CD4-positive, alpha-beta T cell treated with Interferon gamma for 1 hour (primary cell): ENCODE measurements around the gene AQP6.

ENCODE experiments used
- DNase-seq: peaks from one replicate; pipeline ENCODE4 v3.0.0-alpha.2; 2020

The AQP6 gene

DNA sequence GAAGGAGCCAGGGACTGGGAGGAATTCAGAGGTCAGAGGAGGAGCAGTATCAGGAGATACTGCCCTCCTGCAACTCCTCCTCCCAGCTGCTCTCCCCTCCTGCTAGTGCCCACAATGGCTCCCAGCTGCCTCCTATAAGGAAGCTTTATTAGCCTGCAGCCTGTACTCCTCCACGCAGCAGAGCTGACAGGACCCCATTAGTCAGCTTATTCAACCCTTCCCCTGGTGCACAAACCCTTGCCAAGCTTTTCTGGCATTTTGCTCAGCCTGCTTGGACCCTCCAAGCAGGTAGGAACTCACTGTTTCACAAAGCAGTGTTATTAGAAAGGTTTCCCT lies 29.2 kb upstream of the AQP6 start:
- no peak for DNase-seq

- no peak for DNase-seq
These were observed 28.7 kb upstream of the AQP6 start for GRCh38 chr12:49944046-49944445.

- no peak for DNase-seq
These were observed 28.0 kb upstream of the AQP6 start for GRCh38 chr12:49944718-49945117.

GRCh38 chr12:49945394-49946080 lies 27.2 kb upstream of the AQP6 start:
- peak; percentile 75 for DNase-seq

- no peak for DNase-seq
These were observed 26.7 kb upstream of the AQP6 start for GRCh38 chr12:49946086-49946485.

DNA sequence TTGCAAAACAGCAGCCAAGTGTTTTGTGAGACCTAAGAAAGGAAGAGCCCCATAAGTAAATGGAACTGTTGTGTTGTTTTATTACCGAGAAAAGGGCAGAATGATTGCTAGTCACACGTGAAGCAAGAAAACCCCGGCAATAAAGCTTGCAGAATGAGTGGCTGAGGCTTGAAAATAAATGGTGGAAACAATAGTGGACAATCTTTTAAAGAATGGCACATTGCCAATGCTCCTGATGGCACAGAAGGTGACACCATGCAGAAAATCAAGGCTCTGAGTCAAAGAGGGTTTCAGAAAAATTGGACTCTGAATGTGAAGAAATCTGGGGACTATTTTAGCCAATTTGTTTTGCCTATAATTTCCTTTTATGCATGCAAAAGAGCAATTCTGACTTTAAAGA lies 26.2 kb upstream of the AQP6 start:
- DNase-seq, result no peak

- DNase-seq, result no peak
These were observed 25.0 kb upstream of the AQP6 start for GRCh38 chr12:49947593-49948226.

DNA sequence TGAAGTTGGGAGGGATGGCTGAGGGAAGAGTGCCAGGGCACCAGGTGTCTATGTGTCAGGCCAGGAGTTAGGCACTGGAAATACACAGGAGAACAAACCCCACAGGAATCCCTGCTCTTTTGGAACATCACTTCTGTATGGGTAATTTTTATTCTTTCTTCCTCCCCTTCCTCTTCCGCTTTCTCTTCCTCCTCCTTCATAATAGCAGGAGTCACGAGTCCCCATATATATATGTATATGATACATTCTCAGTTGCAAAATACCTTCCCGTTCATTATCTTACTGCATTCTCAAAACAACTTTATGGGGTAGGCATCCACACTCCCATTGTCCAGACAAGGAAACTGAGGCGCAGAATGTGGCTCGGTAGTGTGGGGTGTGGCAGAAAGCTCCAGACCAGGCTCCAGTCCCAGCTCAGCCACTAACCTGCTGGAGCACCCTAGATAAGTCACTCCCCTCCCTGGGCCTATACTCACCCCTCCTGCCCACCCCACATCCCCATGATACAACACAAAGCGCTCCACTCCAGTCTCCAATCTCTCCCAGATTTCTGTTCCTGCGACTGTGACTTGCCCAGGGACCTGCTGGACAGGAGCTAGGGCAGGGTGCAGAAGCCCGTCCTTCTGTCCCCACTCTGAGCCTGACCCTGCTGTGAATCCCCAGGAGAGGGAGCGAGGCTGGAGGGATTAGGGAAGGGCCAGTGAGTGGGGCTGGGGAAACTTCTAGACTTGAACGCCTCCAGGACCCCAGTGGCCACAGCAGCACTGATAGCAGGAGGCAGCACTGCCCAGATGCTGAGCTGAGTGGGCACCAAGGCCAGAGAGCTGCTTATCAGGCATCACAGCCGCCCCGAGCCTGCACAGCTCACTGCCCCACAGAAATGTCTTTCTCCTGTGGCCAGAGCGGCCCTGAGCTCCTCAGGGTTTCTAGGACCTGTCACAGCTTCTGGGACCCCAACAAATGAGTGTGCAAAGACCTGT lies 23.6 kb upstream of the AQP6 start:
- DNase-seq, result no peak

DNA sequence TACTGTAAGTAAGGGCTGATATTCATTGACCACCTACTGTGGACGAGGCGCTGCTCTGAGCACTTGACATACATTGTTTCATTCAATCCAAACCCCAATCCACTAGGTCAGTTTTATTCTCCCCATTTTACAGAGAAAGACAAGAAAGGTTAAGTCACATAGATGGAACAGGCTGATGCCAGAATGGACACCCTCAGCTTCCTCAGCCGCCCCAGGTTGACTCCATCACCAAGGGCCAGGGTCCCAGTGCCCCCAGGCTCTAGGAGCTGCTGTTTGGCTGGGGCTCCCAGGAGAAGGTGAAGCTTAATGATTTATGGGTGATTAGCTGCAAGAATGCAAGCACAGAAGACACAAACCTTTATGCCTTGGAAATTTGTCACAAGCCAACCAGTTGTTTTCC lies 22.9 kb upstream of the AQP6 start:
- no peak for DNase-seq

GRCh38 chr12:49950273-49951251 lies 22.2 kb upstream of the AQP6 start, which contains the start of gene AQP2:
TSS of gene AQP2 (plus strand) at chr12:49950737. CDS start at chr12:49950831, 94 bp downstream.
- no peak for DNase-seq

DNA sequence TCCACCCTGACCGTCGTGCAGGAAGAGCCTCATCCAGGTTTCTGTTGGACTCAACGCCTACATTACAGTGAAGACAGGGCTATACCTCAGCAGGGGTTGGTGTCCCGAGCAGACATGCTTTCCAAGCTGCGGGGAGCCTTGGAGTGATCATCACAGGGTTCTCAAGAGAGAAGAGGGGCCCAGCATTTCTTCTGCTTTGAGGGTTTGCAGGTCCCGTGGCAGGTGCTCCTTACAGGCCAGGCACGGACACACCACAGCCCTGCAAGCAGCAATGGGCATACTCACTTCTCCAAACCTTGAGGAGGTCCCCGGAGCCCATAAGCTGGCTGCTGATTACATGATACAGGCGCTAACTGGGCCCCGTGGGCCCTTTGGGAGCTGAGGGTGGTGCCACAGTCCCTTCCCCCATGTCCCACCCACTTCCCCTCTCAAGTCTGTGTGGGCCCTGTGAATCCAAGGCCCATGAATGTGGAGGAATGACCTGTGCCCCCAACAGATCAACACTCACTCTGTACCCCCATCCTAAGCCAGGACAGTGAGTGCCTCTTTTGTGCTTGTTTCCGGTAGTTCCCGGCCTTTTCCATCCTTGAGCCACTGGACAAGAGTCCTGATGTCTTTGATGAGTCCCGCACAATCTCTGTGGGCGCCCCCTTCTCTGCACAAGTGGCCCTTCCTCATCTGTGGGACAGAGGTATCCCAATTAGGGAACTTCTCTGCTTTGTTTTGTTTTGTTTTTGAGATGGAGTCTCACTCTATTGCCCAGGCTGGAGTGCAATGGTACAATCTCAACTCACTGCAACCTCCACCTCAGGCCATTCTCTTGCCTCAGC lies 21.1 kb upstream of the AQP6 start:
- no peak for DNase-seq

DNA sequence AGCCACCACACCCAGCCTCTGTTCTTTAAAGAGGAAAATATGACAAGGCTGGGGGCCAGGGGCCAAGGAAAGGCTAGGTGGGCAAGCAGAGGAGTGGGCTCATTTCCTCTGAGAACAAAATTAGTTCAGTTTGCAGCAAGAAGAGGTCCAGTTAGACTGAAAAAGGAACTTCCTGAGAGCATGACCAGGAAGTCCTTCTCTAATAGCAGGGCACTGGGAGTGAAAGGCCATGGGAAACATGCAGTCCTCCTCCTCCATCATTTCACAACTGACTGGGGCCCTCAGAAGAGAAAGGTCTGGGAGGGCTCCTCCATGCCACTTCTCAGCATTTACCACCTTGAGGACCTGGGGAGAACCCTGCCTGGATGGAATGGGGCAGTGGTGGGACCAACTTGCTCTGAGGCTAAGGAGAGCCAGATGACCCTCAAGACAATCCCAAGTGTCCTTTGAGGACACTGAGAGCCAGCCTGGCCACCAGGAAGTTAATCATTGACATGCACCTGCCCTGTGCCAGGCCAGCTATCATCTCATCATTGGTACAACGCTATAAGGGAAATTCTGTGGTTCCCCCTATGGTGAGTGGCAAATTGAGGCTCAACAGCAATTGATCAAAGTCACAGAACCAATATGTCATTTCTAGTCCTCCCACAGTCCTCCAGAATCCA lies 20.2 kb upstream of the AQP6 start:
- no peak for DNase-seq

- no peak for DNase-seq
These were observed 19.6 kb upstream of the AQP6 start for GRCh38 chr12:49953151-49953550.

DNA sequence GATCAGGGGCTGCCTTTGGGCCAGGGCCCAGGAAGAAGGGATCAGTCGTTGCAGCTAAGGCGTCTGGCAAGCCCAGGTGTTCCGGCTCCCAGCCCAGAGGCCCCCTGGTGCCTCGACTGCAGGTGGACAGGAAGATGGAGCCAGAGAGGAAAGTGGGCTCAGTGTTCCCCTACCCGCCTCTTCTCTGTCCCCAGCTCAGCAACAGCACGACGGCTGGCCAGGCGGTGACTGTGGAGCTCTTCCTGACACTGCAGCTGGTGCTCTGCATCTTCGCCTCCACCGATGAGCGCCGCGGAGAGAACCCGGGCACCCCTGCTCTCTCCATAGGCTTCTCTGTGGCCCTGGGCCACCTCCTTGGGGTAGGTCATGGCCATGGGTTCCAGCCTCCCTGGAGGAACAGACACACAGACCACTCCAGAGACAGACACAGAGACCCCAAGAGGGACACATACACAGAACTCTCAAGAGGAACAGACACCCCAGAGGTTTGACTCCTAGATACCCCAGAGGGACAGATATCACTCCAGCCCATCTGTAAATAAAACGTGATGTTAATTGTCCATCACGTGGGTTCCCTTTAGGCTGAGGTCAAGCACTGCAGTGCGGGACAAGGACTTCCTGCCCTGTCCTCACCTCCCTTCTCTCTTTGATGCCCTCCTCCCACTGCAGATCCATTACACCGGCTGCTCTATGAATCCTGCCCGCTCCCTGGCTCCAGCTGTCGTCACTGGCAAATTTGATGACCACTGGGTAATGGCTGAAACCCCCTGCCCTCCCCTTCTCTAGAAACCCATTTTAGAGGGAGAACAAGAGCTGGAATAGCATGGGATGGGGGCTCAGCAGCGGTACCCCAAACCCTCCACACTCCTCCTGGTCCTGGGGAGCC lies 18.5 kb upstream of the AQP6 start:
- DNase-seq, result no peak

- DNase-seq, result no peak
These were observed 17.6 kb upstream of the AQP6 start for GRCh38 chr12:49954863-49955830.

DNA sequence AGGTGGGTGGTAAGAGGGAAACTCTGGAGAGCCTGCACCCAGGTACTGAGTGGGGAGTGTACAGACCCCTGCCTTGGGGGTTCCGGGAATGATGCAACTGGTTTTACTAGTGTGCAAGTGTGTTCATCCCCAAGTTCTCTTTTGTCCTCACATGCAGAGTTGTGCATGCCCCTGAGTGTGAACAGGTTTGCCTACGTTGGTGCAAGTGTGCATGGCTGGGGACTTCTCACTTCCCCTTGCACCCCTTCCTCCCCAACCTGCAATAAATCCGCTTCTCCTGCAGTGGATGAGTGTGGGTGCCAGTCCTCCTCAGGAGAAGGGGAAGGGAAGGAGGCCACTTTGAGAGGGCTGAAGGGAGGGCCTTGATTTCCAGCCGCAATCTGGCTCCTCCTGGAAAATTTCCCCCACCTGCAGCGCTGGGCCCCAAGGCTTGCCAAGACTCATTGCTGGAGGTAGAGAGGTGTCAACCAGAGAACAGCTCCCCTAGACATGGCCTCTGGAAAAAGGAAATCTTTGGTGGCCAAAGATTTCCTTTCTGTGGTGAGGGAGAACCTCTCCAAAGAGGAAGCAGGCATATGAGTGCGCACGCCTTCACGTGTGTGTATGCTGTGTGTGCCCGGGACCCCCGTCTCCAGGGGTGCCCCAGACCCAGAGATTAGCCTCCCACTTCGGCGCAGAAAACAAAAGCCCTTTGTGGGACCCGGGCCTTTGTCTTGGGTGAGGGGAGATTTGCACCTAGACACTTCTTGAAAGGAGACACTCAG lies 16.7 kb upstream of the AQP6 start:
- DNase-seq, result no peak

DNA sequence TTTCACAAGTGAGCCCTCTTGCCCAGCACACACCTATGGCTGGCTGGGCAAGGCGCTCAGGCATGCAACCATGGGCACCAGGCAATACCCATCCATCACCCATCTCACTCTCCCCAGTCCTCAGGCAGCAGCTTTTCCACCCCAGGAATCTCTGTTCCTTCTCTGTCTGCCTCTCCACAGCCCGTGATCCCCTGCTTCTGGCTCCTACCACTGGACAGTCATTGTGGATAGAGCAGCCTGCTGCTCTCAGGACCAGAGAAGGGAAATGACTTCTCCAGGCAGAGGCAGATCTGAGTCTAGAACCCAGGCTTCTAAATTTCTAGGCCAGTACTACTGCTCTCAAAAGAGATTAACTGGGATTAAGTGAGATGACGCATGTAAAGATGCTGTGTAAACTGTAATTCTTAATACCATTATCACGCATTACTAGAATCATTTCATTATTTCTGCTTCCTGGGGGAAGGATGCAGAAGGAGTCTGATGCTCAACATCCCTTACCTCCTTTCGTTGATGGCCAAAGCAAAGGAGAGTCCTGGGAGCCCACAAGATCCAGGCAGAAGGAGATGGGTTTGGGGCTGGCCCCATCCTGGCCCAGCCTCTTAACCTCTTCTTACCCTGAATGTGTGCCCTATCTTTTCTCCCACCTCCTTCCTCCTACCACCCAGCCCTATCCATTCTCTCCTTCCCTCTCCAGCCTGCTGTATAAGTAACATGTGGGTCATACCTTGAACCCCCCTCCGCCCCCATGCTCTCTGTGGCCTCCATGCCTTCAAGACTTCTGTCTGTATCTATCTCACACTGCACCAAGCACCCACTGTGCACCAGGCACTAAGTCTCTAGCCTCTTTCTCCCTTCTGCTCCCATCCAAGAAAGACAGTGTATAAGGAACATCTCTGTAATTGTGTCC lies 15.8 kb upstream of the AQP6 start:
- DNase-seq, result no peak
